ENCODE results near the gene PAX2. TPM values are rescaled to one million over a fixed set of nuclear protein-coding genes. Genes with fewer than 3 reads are reported as not detected.

PAX2 gene
- total RNA-seq, 1 experiment from 2014 or later: not detected

- Histone ChIP-seq H4K8ac (replicated peaks; ENCODE audit: insufficient read length, low read depth, low read length) (no peak overlapping the region), H3T11ph (ENCODE audit: low read length) (no peak overlapping the region), H3K27ac (ENCODE audit: insufficient read length, low read depth, low read length) (no peak overlapping the region), H2AFZ (ENCODE audit: low read length) (no peak overlapping the region), H3K9me3 (ENCODE audit: control insufficient read depth, low read depth, low read length) (no peaks in the 10 kb centered on the region), H3K9ac (ENCODE audit: extremely low read depth, insufficient read length, low read length) (no peak overlapping the region), H2BK12ac (ENCODE audit: insufficient read length, low read depth, low read length) (no peak overlapping the region), H3K23ac (ENCODE audit: insufficient read length, low read depth, low read length) (no peak overlapping the region), H2BK120ac (ENCODE audit: low read depth, low read length, poor library complexity, severe bottlenecking) (no peak overlapping the region), H3K79me2 (ENCODE audit: insufficient read depth, low read length) (no peaks in the 10 kb centered on the region), H3K4me2 (ENCODE audit: insufficient read depth, insufficient read length, low read length) (no peak overlapping the region), H3K4me1 (ENCODE audit: insufficient read depth, low read length) (no peaks in the 10 kb centered on the region), H2AK5ac (ENCODE audit: insufficient read length, low read length) (no peak overlapping the region), H2BK20ac (ENCODE audit: low read depth, low read length, poor library complexity, severe bottlenecking) (no peak overlapping the region), H3K23me2 (ENCODE audit: insufficient read length, low read depth, low read length, poor library complexity, severe bottlenecking) (no peaks in the 10 kb centered on the region), H2BK15ac (ENCODE audit: low read depth, low read length) (no peak overlapping the region), H3K27me3 (ENCODE audit: insufficient read depth, low read length) (peaks cover 11% of the 10 kb centered on the region; the same call in 1 of the 2 replicates), H4K91ac (ENCODE audit: insufficient read length, low read depth, low read length) (no peak overlapping the region), H3K56ac (ENCODE audit: insufficient read length, low read depth, low read length) (no peak overlapping the region), H2BK5ac (ENCODE audit: insufficient read length, low read length) (no peak overlapping the region), H4K20me1 (ENCODE audit: control insufficient read depth, insufficient read depth, insufficient read length) (no peaks in the 10 kb centered on the region), H3K79me1 (ENCODE audit: insufficient read depth, low read depth, low read length, poor library complexity, severe bottlenecking) (no peaks in the 10 kb centered on the region), H4K5ac (ENCODE audit: insufficient read length, low read depth, low read length) (no peak overlapping the region), H3K18ac (ENCODE audit: insufficient read length, low read depth, low read length) (no peak overlapping the region), H3K14ac (ENCODE audit: insufficient read depth, low read length) (no peak overlapping the region), H3K4ac (ENCODE audit: low read depth, low read length) (no peak overlapping the region)
- Mint-ChIP-seq H3K27me3 (ENCODE audit: low read depth) (peaks cover 97% of the 10 kb centered on the region), H3K4me3 (no peak overlapping the region), H3K36me3 (ENCODE audit: insufficient read depth in 1 of 3, low read depth in 3 of 3) (no peaks in the 10 kb centered on the region), H3K4me1 (peaks cover 15 to 24% of the 10 kb centered on the region in 2 experiments), H3K9me3 (no peaks in the 10 kb centered on the region), H3K27ac (no peak overlapping the region)
- TF ChIP-seq CTCF (conservative IDR thresholded peaks at IDR 0.05): no peak
- no CpG with 5 or more reads among the region's 24 CpGs for WGBS (ENCODE audit: extremely low coverage, insufficient read length, low lambda C conversion rate)
- DNase-seq: no peak
Observed at GRCh38 chr10:100864036-100864885, 118.9 kb downstream of the PAX2 start.
